T-helper 1 cell treated with Interleukin-12 subunit alpha and Interleukin-12 subunit beta and Interleukin-4 antibody, amounts not matched to agents 30 μg/mL and 1 μg/mL, for 36 hours (primary cell): ENCODE results near the gene IL12RB1.

Source experiments
- H3K27ac Mint-ChIP-seq: one replicate; pipeline ENCODE4 v1.8.0; 2021; ENCODE audit warnings: mild to moderate bottlenecking, mixed read lengths
- H3K27me3 Mint-ChIP-seq: one replicate; pipeline ENCODE4 v1.8.0; 2021; ENCODE audit warnings: low read depth, mixed read lengths
- H3K36me3 Mint-ChIP-seq: one replicate; pipeline ENCODE4 v1.8.0; 2021; ENCODE audit warnings: low read depth, mixed read lengths
- H3K4me1 Mint-ChIP-seq: one replicate; pipeline ENCODE4 v1.8.0; 2021; ENCODE audit warnings: low read depth, mixed read lengths
- H3K4me3 Mint-ChIP-seq: one replicate; pipeline ENCODE4 v1.8.0; 2021; ENCODE audit warnings: mild to moderate bottlenecking, moderate library complexity, mixed read lengths
- H3K9me3 Mint-ChIP-seq: one replicate; pipeline ENCODE4 v1.8.0; 2021; ENCODE audit warnings: mixed read lengths

Gene IL12RB1

GRCh38 chr19:18085702-18086457 is 854 bp downstream of the IL12RB1 start:
- H3K27ac Mint-ChIP-seq = peak overlapping the region; percentile 93
- peak overlapping the region; percentile 92 for H3K4me3 Mint-ChIP-seq
- peaks cover 54% of the 10 kb centered on the region for H3K4me1 Mint-ChIP-seq
- H3K9me3 Mint-ChIP-seq = peaks cover 5% of the 10 kb centered on the region
- H3K27me3 Mint-ChIP-seq = no peaks in the 10 kb centered on the region
- H3K36me3 Mint-ChIP-seq = peaks cover 30% of the 10 kb centered on the region

GRCh38 chr19:18083929-18084684 is 2.6 kb downstream of the IL12RB1 start:
- Mint-ChIP-seq H3K36me3 (peaks cover 35% of the 10 kb centered on the region), H3K27ac (peak overlapping the region; percentile 21), H3K4me3 (peak overlapping the region; percentile 62), H3K4me1 (peaks cover 37% of the 10 kb centered on the region), H3K9me3 (peaks cover 5% of the 10 kb centered on the region), H3K27me3 (no peaks in the 10 kb centered on the region)

- H3K27me3 Mint-ChIP-seq = no peaks in the 10 kb centered on the region
- peaks cover 34% of the 10 kb centered on the region for H3K36me3 Mint-ChIP-seq
- H3K27ac Mint-ChIP-seq = no peak overlapping the region
- no peaks in the 10 kb centered on the region for H3K9me3 Mint-ChIP-seq
- peaks cover 7% of the 10 kb centered on the region for H3K4me1 Mint-ChIP-seq
- H3K4me3 Mint-ChIP-seq = no peak overlapping the region
Measured at GRCh38 chr19:18074192-18074591, 12.5 kb downstream of the IL12RB1 start.

- no peaks in the 10 kb centered on the region for H3K9me3 Mint-ChIP-seq
- peaks cover 38% of the 10 kb centered on the region for H3K36me3 Mint-ChIP-seq
- H3K27ac Mint-ChIP-seq = peak overlapping the region; percentile 26
- no peaks in the 10 kb centered on the region for H3K27me3 Mint-ChIP-seq
- peak overlapping the region; percentile 11 for H3K4me3 Mint-ChIP-seq
- H3K4me1 Mint-ChIP-seq = peaks cover 7% of the 10 kb centered on the region
Measured at GRCh38 chr19:18073197-18073596, 13.5 kb downstream of the IL12RB1 start.

- Mint-ChIP-seq H3K27me3 (no peaks in the 10 kb centered on the region), H3K9me3 (no peaks in the 10 kb centered on the region), H3K4me1 (peaks cover 7% of the 10 kb centered on the region), H3K4me3 (no peak overlapping the region), H3K36me3 (peaks cover 38% of the 10 kb centered on the region), H3K27ac (no peak overlapping the region)
Measured at GRCh38 chr19:18072335-18072734, 14.4 kb downstream of the IL12RB1 start.

GRCh38 chr19:18070181-18070580 is 16.6 kb downstream of the IL12RB1 start:
- Mint-ChIP-seq H3K36me3 (peaks cover 33% of the 10 kb centered on the region), H3K9me3 (no peaks in the 10 kb centered on the region), H3K27ac (no peak overlapping the region), H3K27me3 (no peaks in the 10 kb centered on the region), H3K4me3 (no peak overlapping the region), H3K4me1 (peaks cover 7% of the 10 kb centered on the region)

GRCh38 chr19:18069383-18069782 is 17.4 kb downstream of the IL12RB1 start:
- Mint-ChIP-seq H3K4me1 (peaks cover 7% of the 10 kb centered on the region), H3K27ac (no peak overlapping the region), H3K4me3 (no peak overlapping the region), H3K27me3 (no peaks in the 10 kb centered on the region), H3K9me3 (no peaks in the 10 kb centered on the region), H3K36me3 (peaks cover 39% of the 10 kb centered on the region)

GRCh38 chr19:18068395-18068794 is 18.3 kb downstream of the IL12RB1 start:
- H3K36me3 Mint-ChIP-seq = peaks cover 35% of the 10 kb centered on the region
- H3K27me3 Mint-ChIP-seq = no peaks in the 10 kb centered on the region
- peaks cover 5% of the 10 kb centered on the region for H3K4me1 Mint-ChIP-seq
- H3K4me3 Mint-ChIP-seq = no peak overlapping the region
- H3K27ac Mint-ChIP-seq = no peak overlapping the region
- no peaks in the 10 kb centered on the region for H3K9me3 Mint-ChIP-seq

GRCh38 chr19:18065173-18065495 is 21.6 kb downstream of the IL12RB1 start:
- H3K27me3 Mint-ChIP-seq = no peaks in the 10 kb centered on the region
- no peak overlapping the region for H3K27ac Mint-ChIP-seq
- no peaks in the 10 kb centered on the region for H3K9me3 Mint-ChIP-seq
- H3K4me1 Mint-ChIP-seq = peaks cover 4% of the 10 kb centered on the region
- no peak overlapping the region for H3K4me3 Mint-ChIP-seq
- peaks cover 33% of the 10 kb centered on the region for H3K36me3 Mint-ChIP-seq

GRCh38 chr19:18063463-18063862 is 23.3 kb downstream of the IL12RB1 start:
- no peaks in the 10 kb centered on the region for H3K9me3 Mint-ChIP-seq
- H3K36me3 Mint-ChIP-seq = peaks cover 31% of the 10 kb centered on the region
- H3K4me3 Mint-ChIP-seq = no peak overlapping the region
- H3K27me3 Mint-ChIP-seq = no peaks in the 10 kb centered on the region
- H3K4me1 Mint-ChIP-seq = peaks cover 6% of the 10 kb centered on the region
- no peak overlapping the region for H3K27ac Mint-ChIP-seq

GRCh38 chr19:18062028-18062427 is 24.7 kb downstream of the IL12RB1 start:
- H3K27me3 Mint-ChIP-seq = no peaks in the 10 kb centered on the region
- H3K27ac Mint-ChIP-seq = no peak overlapping the region
- no peaks in the 10 kb centered on the region for H3K9me3 Mint-ChIP-seq
- peaks cover 9% of the 10 kb centered on the region for H3K4me1 Mint-ChIP-seq
- peaks cover 32% of the 10 kb centered on the region for H3K36me3 Mint-ChIP-seq
- no peak overlapping the region for H3K4me3 Mint-ChIP-seq

- peaks cover 30% of the 10 kb centered on the region for H3K36me3 Mint-ChIP-seq
- H3K9me3 Mint-ChIP-seq = no peaks in the 10 kb centered on the region
- H3K27me3 Mint-ChIP-seq = no peaks in the 10 kb centered on the region
- H3K27ac Mint-ChIP-seq = no peak overlapping the region
- H3K4me1 Mint-ChIP-seq = peaks cover 9% of the 10 kb centered on the region
- H3K4me3 Mint-ChIP-seq = no peak overlapping the region
Measured at GRCh38 chr19:18060472-18060871, 26.3 kb downstream of the IL12RB1 start.

GRCh38 chr19:18059902-18060301 is 26.8 kb downstream of the IL12RB1 start:
- Mint-ChIP-seq H3K4me3 (no peak overlapping the region), H3K27me3 (no peaks in the 10 kb centered on the region), H3K9me3 (no peaks in the 10 kb centered on the region), H3K4me1 (peaks cover 12% of the 10 kb centered on the region), H3K36me3 (peaks cover 26% of the 10 kb centered on the region), H3K27ac (no peak overlapping the region)

- Mint-ChIP-seq H3K27ac (no peak overlapping the region), H3K4me1 (peaks cover 12% of the 10 kb centered on the region), H3K27me3 (no peaks in the 10 kb centered on the region), H3K4me3 (no peak overlapping the region), H3K9me3 (no peaks in the 10 kb centered on the region), H3K36me3 (peaks cover 23% of the 10 kb centered on the region)
Measured at GRCh38 chr19:18059297-18059696, 27.4 kb downstream of the IL12RB1 start.
